HT1080 (cell line): ENCODE measurements around the gene PRKCH. TPM values are rescaled to one million over a fixed set of nuclear protein-coding genes. Genes with fewer than 3 reads are reported as not detected.

Experiments
- DNase-seq: peaks from one replicate; pipeline ENCODE4 v3.0.0-alpha.2; 2015; ENCODE audit warnings: low read depth
- total RNA-seq: library from RNA; depleted of rRNA; stranded (reverse); fragments of >200 nt; shearing (Covaris generic); gene quantifications from 2 replicates; pipeline ENCODE4 v1.2.3, GENCODE V29; 2014

The PRKCH gene
- total RNA-seq, 1 experiment from 2014 or later, result 7.4 TPM

- peak; percentile 44 for DNase-seq
These were observed 40.8 kb downstream of the PRKCH start for GRCh38 chr14:61362072-61362750.

GRCh38 chr14:61364243-61364642 is 42.9 kb downstream of the PRKCH start:
- DNase-seq, result no peak

DNA sequence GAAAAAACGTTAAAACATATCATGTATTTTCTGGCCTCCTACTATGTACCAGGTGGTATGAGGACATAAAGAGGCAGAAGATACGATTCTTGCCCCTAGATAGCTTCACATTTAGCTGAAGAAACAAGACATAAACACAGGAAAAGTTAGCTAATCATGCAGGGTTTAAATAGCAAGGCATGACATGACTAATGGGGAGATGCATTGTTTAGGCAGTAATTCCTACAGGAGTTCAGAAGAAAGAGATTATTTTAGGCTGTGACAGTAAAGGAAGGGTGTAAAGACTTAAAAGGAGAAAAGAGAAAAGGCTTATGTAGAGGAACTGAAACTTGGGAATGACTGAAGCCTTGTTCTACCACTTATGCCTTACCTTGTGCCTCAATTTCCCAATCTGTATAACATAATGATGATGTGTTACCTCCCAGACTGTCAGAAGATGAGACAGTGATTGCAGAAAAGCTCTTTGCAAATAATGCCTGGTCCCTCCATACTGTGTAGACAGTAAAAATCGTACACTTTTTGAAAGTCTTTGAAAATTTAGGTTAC is 44.4 kb downstream of the PRKCH start:
- no peak for DNase-seq

DNA sequence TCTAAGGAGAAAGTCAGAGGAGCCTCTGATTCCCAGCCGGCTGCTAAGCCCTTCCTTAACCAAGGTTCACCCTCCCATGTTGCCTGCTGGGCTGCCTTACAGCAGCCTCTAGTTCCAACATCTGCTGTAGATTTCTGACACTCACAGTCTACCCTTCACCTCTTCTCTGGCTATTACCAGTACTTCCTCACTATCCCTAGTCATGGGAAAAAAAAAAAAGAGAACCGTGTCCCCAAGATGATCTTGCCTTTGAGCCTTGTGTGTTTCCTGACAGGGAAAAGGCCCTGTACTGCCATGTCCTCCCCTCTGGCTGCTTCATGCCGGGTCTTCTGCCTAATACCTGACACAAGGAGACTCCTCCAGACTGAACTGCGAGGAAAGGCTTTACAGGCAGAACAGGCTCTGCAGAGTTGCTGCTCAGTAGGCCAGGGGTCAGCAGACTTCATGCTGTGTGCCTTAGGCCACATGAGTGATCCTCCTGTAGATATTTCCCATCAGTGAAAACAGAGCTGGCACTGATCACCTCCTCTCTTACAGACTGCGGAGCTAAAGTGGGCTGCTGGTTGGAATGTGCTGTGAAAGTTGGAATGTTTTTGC is 46.8 kb downstream of the PRKCH start:
- DNase-seq, result no peak

DNA sequence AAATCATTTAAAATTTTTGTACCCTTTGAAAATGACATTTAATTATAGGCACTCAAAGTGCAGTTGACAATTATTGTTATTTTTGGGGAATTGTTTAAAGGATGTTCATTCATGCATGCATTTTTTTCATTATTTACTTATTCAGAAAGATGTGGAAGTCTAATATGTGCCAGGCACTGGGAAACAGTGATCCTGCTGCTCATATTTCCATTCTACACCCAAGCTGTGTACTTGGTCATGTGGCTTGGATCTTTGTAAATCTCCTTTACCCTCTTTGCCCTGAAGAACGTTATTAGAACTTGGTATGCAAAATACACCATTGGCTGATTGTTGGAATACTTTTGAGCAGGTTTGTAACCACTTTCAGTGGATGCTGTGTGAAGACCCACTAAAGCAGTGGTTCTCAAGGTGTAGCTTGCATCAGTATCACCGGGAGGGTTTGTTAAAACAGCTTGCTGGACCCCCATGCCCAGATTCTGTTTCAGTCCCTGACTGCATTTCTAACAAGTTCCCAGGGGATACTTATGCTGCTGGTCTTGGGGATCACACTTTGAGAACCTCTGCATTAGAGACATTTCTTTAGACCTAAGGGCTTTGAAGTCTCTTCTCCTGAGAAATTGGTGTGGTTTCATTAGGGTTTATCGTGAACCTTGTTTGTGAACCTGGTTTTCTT is 47.5 kb downstream of the PRKCH start:
- DNase-seq, result no peak

DNA sequence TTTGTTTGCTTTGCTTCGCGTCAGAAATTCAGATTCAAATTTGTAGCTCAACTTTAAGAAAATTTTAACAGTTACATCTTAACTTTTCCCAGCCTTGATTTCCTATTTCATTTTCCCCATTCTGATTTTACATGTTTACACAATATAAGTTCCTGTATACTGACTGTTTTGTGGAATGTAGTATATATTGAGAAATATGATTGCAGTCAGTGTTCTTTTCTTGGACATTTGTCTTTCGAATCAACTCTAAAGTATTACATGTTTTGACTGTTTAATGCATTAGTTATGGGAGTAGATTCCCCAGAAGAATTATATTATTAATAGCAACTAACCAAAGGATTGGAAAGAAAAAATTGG is 48.1 kb downstream of the PRKCH start:
- DNase-seq, result no peak

- no peak for DNase-seq
These were observed 51.0 kb downstream of the PRKCH start for GRCh38 chr14:61372379-61372778.

DNA sequence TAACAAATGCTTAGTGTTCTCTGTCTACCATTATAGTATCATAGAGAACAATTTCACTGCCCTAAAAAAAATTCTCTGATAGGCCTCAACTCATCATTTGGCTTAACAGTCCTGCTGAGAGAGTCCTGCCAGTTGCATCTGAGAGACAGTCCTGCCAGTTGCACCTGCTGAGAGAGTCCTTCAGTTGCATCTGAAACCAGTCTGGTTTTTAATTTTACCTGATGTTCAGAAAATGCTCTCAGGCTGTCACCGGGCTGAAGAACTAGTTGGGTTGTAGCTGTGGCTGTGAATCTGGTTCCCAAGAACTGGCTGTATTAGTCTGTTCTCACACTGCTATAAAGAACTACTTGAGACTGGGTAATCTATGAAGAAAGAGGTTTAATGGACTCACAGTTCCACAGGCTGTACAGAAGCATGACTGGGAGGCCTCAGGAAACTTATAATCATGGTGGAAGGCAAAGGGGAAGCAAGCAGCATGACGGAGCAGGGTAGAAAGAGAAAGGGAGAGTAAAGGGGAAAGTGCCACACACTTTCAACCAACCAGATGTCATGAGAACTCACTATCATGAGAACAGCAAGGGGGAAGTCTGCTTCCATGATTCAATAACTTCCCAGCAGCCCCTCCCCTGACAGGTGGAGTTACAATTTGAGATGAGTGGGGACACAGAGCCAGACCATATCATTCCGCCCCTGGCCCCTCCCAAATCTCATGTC is 51.6 kb downstream of the PRKCH start:
- no peak for DNase-seq

GRCh38 chr14:61374284-61374683 is 52.9 kb downstream of the PRKCH start:
- DNase-seq, result no peak

GRCh38 chr14:61375218-61375617 is 53.8 kb downstream of the PRKCH start:
- no peak for DNase-seq

DNA sequence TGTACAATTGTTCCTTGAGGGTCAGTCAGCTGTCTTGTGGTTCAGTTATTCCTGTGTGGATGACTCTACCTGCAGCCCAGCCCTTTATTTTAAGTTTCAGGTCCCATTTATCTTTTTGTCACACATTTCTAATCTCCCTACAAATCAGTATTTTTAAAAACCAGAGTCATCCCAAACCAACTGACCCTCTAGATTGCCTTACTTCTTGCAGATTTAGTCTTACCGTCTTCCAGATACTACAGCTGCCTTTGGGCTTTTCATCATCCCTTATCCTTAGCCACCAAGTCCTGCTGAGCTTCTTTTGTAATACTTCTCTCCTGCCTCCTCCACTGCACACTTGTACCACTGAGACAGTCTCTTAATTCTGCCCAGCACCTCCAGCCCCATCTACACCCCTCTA is 54.9 kb downstream of the PRKCH start:
- no peak for DNase-seq

GRCh38 chr14:61377749-61378148 is 56.4 kb downstream of the PRKCH start:
- no peak for DNase-seq

DNA sequence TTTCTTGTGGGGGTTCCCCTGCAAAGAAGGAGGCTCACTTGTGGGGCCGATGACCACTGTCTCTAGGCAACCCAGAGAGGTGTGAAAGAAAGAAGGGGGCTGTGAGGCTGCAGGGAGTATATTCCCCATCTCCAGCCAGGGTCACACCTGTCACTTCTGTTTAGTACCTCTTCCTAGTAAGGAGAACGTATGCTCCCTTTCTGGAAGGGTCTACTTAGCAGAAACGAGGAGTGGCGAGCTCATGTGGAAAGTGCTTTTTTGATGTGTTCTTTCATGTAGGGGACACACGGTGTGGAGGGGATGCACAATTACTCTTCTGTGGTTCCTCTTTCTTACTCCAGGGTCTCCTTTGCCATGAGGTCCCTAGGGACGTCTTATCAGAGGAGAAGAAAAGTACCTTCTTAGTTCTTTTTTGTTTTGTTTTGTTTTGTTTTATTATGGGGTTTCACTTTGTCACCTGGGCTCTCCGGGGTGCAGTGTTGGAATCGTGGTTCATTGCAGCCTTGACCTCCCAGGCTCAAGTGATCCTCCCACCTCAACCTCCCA is 58.3 kb downstream of the PRKCH start:
- no peak for DNase-seq

DNA sequence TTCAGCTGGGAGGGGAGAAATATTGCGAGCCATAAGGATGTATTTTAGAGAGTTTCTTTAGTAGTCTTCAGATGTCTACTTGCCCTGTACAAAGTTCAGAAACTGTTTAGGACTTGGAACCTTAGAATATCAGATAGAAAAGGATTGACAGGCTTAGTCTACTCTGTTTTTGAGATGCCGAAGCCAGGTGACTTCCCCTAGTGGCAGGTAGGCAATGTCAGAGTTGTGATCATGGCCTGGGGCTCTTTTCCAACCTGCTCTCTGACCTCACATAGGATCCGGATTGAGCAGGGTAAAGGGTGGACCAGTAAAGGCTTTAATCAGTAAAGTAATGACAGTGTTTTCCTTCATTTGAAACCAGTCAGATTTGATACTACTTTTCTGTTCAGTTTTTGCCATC is 59.6 kb downstream of the PRKCH start:
- no peak for DNase-seq

- DNase-seq, result no peak
These were observed 60.2 kb downstream of the PRKCH start for GRCh38 chr14:61381553-61381952.

GRCh38 chr14:61382842-61383241 is 61.5 kb downstream of the PRKCH start:
- DNase-seq, result no peak

DNA sequence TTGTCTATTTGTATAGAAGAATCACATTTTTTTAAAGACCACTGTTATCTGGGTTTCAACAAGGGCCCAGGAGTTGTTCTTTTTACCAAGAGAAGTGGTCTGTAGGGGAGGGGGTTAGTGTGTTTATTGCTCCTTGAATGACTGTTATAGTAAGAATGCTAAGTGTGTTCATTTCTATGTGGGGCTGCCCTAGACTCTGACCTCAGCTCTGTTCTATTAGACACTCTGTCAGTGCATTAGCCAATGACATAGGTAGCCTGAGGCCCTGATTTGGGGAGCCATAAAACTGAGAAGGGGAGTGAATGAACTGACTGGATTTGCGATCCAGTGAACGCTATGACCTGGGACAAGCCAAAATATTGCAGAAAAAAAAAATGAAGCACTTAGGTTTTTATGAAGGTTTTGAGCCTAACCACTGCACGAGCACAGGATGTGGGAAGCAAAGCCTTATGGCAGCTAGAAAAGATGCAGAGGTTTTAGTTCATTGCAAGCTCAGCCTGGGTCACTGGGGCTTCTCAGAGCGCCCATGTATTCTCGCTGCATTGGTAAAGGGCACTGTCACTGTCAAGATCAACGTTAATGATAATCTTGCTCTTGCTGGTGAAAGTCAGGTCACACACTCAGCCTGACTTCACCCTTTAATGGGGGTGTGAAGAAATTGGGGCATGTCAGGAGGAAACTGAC is 63.8 kb downstream of the PRKCH start:
- DNase-seq, result no peak

- DNase-seq, result no peak
These were observed 64.9 kb downstream of the PRKCH start for GRCh38 chr14:61386173-61386772.

GRCh38 chr14:61387076-61387475 is 65.7 kb downstream of the PRKCH start:
- DNase-seq, result no peak

GRCh38 chr14:61388173-61388975 is 67.0 kb downstream of the PRKCH start:
- peak; percentile 71 for DNase-seq
